ENCODE measurements around the gene HLA-DQB1. TPM values are rescaled to one million over a fixed set of nuclear protein-coding genes. Genes with fewer than 3 reads are reported as not detected.
A peak's percentile ranks its signal among the peaks of the same experiment; 100 is the strongest.
"Not testable (repeated sequence)": the region's sequence is repeated elsewhere in the genome, so short reads cannot be mapped to it uniquely, and the experiment has no call there.

The HLA-DQB1 gene
- 10 to 100 TPM; 16.5 to 19.0 TPM for total RNA-seq

GRCh38 chr6:32666420-32667300 is at the start of gene HLA-DQB1:
HLA-DQB1 (minus strand) TSS chr6:32666657; CDS start chr6:32666607, 50 bp downstream.
- Mint-ChIP-seq H3K9me3 (peaks cover 1% of the 10 kb centered on the region), H3K27me3 (peaks cover 39% of the 10 kb centered on the region), H3K4me3 (peak within 1 kb of the TSS; percentile 76), H3K4me1 (peaks cover 19% of the 10 kb centered on the region), H3K36me3 (peaks cover 10% of the 10 kb centered on the region), H3K27ac (peak within 1 kb of the TSS; percentile 37)
- peak; percentile 45 for DNase-seq
- ATAC-seq (ENCODE audit: low read depth): peak; percentile 77
- POLR2A ChIA-PET: interaction anchor here (1.0 to 1.2 kb wide), 3 partner anchors 19 to 305 kb away, joined by 3 to 5 read pairs (median 5); no protein-coding TSS in a partner anchor

DNA sequence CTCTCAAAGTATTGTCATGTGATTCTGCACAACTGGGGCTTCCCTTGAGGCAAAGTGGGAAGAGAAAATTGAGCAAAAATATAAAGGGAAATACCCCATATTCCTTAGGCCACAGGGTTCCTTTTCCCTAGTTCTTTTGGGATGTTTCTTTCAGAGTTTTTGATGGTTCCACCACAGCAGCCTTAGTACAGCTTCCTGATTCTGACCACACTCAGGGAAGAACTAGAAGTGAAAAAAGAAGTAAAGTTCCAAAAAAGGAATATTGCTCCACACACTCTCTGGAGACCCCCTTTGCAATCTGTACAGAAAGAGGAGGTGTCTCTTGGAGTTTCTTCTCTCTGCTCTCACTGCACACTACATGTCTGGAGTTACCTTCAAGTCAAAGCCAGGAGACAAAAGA is 46.8 kb upstream of the HLA-DQB1 start:
- H3K27ac Mint-ChIP-seq: no peak overlapping the region
- no peaks in the 10 kb centered on the region for H3K4me1 Mint-ChIP-seq
- no peaks in the 10 kb centered on the region for H3K36me3 Mint-ChIP-seq
- H3K4me3 Mint-ChIP-seq: no peak overlapping the region
- no peak for ATAC-seq (ENCODE audit: low read depth)
- H3K27me3 Mint-ChIP-seq: peaks cover 2% of the 10 kb centered on the region
- H3K9me3 Mint-ChIP-seq: no peaks in the 10 kb centered on the region
- no peak for DNase-seq
- POLR2A ChIA-PET: no interaction called here

DNA sequence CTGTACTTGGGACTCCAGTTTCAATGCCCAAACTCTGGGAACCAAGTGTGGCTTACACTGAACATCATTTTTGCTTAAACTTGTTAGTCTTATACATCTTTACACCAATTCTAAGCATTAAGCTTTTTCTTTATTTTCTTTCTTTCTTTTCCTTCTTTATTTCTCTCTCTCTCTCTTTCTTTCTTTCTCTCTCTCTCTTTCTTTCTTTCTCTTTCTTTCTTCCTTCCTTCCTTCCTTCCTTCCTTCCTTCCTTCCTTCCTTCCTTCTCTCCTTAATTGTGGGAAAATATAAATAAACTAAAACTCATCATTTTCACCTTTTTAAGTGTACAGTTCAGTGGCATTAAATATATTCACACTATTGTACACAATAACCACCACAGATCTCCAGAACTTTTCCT is 43.2 kb upstream of the HLA-DQB1 start:
- no peaks in the 10 kb centered on the region for H3K36me3 Mint-ChIP-seq
- no peaks in the 10 kb centered on the region for H3K4me1 Mint-ChIP-seq
- no peaks in the 10 kb centered on the region for H3K9me3 Mint-ChIP-seq
- H3K27me3 Mint-ChIP-seq: peaks cover 7% of the 10 kb centered on the region
- H3K4me3 Mint-ChIP-seq: no peak overlapping the region
- H3K27ac Mint-ChIP-seq: no peak overlapping the region
- POLR2A ChIA-PET: no interaction called here
- no peak for DNase-seq
- no peak for ATAC-seq (ENCODE audit: low read depth)

- H3K27ac Mint-ChIP-seq; H3K4me1 Mint-ChIP-seq; ATAC-seq (ENCODE audit: low read depth); POLR2A ChIA-PET; H3K36me3 Mint-ChIP-seq; DNase-seq; H3K9me3 Mint-ChIP-seq; H3K4me3 Mint-ChIP-seq: not testable (repeated sequence)
- H3K27me3 Mint-ChIP-seq: peaks cover 44% of the 10 kb centered on the region
These were observed 38.7 kb upstream of the HLA-DQB1 start for GRCh38 chr6:32705164-32705563.

DNA sequence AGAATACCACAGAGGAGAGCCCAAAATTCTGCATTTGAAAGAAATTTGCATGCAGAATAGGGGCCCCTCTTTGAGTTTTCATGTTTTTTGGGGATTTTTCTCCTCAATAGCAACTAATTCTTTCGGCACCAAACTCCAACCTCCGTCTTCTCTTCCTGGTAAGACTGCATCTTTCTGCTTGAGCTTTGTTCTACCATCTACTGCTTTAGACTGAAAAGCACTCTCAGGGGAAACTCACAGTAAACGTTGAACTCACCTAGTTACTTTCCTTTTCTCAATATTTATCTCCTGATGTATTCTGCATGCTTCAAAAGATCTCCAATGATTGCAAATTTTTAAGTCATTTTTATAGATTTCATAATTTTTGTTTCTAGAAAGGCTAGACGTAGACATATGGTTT is 36.9 kb upstream of the HLA-DQB1 start:
- no peak overlapping the region for H3K4me3 Mint-ChIP-seq
- H3K27ac Mint-ChIP-seq: no peak overlapping the region
- H3K36me3 Mint-ChIP-seq: no peaks in the 10 kb centered on the region
- DNase-seq (no peak), ATAC-seq (ENCODE audit: low read depth) (no peak)
- no peaks in the 10 kb centered on the region for H3K9me3 Mint-ChIP-seq
- H3K4me1 Mint-ChIP-seq: peaks cover 1% of the 10 kb centered on the region
- POLR2A ChIA-PET: no interaction called here
- H3K27me3 Mint-ChIP-seq: peaks cover 48% of the 10 kb centered on the region

GRCh38 chr6:32700391-32701040 is 34.1 kb upstream of the HLA-DQB1 start:
- no peak for DNase-seq
- Mint-ChIP-seq H3K4me1 (peaks cover 1% of the 10 kb centered on the region), H3K27me3 (peaks cover 62% of the 10 kb centered on the region), H3K27ac (no peak overlapping the region), H3K36me3 (no peaks in the 10 kb centered on the region), H3K9me3 (no peaks in the 10 kb centered on the region), H3K4me3 (peak overlapping the region; percentile 29)
- ATAC-seq (ENCODE audit: low read depth): peak; percentile 61
- POLR2A ChIA-PET: no interaction called here

DNA sequence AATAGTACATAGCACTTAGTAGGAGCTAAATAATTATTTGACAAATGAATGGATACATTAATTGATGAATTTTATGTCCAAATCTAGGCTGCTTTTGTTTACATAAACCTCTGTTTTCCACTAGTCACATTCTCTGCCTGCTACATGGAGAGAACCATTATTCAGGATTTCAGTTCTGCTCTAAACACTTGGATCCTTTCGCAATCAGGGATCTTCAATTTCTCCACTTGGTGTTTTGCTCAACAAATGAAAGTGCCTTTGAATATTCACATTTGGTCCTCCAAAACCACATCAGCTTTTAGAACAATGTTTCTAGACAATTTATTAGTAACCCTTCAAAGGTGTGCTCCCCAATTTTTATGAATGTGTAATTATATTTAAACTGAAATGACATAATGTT is 30.6 kb upstream of the HLA-DQB1 start:
- Mint-ChIP-seq H3K4me1 (peaks cover 2% of the 10 kb centered on the region), H3K4me3 (no peak overlapping the region), H3K27ac (no peak overlapping the region), H3K36me3 (no peaks in the 10 kb centered on the region), H3K27me3 (peaks cover 74% of the 10 kb centered on the region), H3K9me3 (no peaks in the 10 kb centered on the region)
- DNase-seq (no peak), ATAC-seq (ENCODE audit: low read depth) (no peak)
- POLR2A ChIA-PET: no interaction called here

- Mint-ChIP-seq H3K9me3 (no peaks in the 10 kb centered on the region), H3K36me3 (no peaks in the 10 kb centered on the region), H3K4me1 (peaks cover 8% of the 10 kb centered on the region), H3K27ac (no peak overlapping the region), H3K4me3 (no peak overlapping the region), H3K27me3 (peaks cover 46% of the 10 kb centered on the region)
- POLR2A ChIA-PET: interaction anchor here (1.1 kb wide), 1 partner anchor 176 kb away, joined by 3 read pairs; no protein-coding TSS in a partner anchor
- peak; percentile 68 for ATAC-seq (ENCODE audit: low read depth)
- DNase-seq: peak; percentile 54
These were observed 25.6 kb upstream of the HLA-DQB1 start for GRCh38 chr6:32692019-32692418.

DNA sequence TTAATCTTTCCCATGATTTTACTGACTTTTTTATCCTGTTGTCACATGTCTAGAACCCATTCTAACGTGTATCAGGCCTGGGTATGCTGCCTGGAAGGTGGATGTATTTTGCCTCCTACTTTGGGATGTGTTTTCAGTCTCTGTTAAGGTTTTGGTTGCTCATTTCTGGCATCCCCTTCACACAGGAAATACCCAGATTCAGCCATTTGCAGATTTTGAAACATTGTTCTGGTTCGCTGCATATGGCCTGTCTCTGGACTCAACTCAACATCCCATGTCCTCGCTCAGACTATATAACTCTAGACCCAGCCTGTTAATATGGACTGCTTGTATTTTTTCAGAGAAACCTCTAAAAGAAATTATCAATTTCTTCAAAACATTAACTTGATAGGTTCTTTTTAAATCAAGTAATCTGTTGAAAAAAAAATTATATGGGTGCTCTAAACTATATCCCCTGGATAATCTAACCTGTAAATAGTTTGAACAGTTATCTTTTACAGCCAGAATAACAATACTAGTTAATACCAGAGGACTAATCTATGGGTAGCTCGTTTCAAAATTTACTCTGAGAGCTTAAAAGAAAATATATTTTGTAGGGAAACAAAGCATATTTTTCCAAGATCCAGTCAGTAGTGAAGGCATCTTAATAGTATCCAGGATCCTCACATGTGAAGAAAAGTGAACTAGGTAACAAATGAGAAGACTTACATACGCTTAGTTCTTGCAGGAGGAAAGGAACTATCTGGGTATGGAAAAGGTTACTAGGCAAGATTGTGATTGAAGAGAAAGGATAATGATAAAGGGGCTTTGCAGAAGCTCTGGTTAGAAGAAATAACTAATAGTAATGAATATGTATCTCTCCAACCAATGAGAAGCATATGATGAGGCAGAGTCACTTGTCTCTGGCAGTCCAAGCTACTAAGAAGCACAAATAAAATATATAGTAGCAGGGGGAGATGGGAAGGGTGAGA is 23.4 kb upstream of the HLA-DQB1 start:
- POLR2A ChIA-PET: no interaction called here
- Mint-ChIP-seq H3K4me3 (no peak overlapping the region), H3K4me1 (peaks cover 20% of the 10 kb centered on the region), H3K9me3 (peaks cover 2% of the 10 kb centered on the region), H3K27ac (no peak overlapping the region), H3K27me3 (peaks cover 28% of the 10 kb centered on the region), H3K36me3 (peaks cover 2% of the 10 kb centered on the region)
- ATAC-seq (ENCODE audit: low read depth) (no peak), DNase-seq (no peak)

GRCh38 chr6:32685603-32686002 is 19.1 kb upstream of the HLA-DQB1 start:
- Mint-ChIP-seq H3K9me3 (peaks cover 5% of the 10 kb centered on the region), H3K36me3 (peaks cover 11% of the 10 kb centered on the region), H3K27me3 (peaks cover 12% of the 10 kb centered on the region), H3K27ac (peak overlapping the region; percentile 46), H3K4me1 (peaks cover 20% of the 10 kb centered on the region), H3K4me3 (peak overlapping the region; percentile 55)
- ATAC-seq (ENCODE audit: low read depth) (peak; percentile 95), DNase-seq (no peak)
- POLR2A ChIA-PET: interaction anchor here (1.2 kb wide), 1 partner anchor 19 kb away, joined by 3 read pairs; the partner anchor contains the start of gene HLA-DQB1

- peaks cover 12% of the 10 kb centered on the region for H3K27me3 Mint-ChIP-seq
- H3K27ac Mint-ChIP-seq: no peak overlapping the region
- POLR2A ChIA-PET: no interaction called here
- DNase-seq: no peak
- H3K36me3 Mint-ChIP-seq: peaks cover 11% of the 10 kb centered on the region
- peaks cover 16% of the 10 kb centered on the region for H3K4me1 Mint-ChIP-seq
- H3K9me3 Mint-ChIP-seq: peaks cover 5% of the 10 kb centered on the region
- no peak overlapping the region for H3K4me3 Mint-ChIP-seq
- no peak for ATAC-seq (ENCODE audit: low read depth)
These were observed 17.8 kb upstream of the HLA-DQB1 start for GRCh38 chr6:32684246-32684645.

- no peak overlapping the region for H3K27ac Mint-ChIP-seq
- H3K36me3 Mint-ChIP-seq: peaks cover 28% of the 10 kb centered on the region
- peaks cover 3% of the 10 kb centered on the region for H3K4me1 Mint-ChIP-seq
- no peak overlapping the region for H3K4me3 Mint-ChIP-seq
- no peak for ATAC-seq (ENCODE audit: low read depth)
- peaks cover 36% of the 10 kb centered on the region for H3K27me3 Mint-ChIP-seq
- POLR2A ChIA-PET: no interaction called here
- no peak for DNase-seq
- peaks cover 24% of the 10 kb centered on the region for H3K9me3 Mint-ChIP-seq
These were observed 13.6 kb upstream of the HLA-DQB1 start for GRCh38 chr6:32680055-32680454.

DNA sequence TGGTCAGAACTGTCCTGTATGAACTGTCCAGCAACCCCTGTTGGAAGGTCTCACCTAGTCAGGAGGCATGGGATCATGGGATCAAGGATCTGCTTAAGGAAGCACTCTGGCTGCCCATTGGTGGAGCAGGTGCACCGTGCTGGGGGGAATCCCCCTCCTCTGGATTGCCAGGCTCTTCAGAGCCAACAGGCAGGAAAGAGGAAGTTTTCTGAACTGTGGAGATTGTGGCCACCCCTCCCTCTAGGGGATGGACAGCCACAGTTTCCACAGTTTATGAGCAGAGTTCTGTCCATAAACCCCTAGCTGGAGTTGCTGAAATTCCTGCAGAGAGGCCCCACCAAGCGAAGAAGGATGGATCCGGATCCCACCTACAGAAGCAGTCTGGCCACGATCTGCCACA is 13.0 kb upstream of the HLA-DQB1 start:
- no peak for ATAC-seq (ENCODE audit: low read depth)
- Mint-ChIP-seq H3K9me3 (peaks cover 24% of the 10 kb centered on the region), H3K27ac (no peak overlapping the region), H3K36me3 (peaks cover 27% of the 10 kb centered on the region), H3K27me3 (peaks cover 41% of the 10 kb centered on the region), H3K4me1 (peaks cover 2% of the 10 kb centered on the region), H3K4me3 (no peak overlapping the region)
- POLR2A ChIA-PET: no interaction called here
- no peak for DNase-seq
